GM18499 (cell line): ENCODE results near the gene TIMM13.

Experiments
- ATAC-seq: cut with Tn5 transposase; IDR thresholded peaks from one replicate; pipeline ENCODE4 v1.9.1; 2021; ENCODE audit warnings: moderate number of reproducible peaks; ENCODE audit not compliant: insufficient read depth, unreplicated experiment

Gene TIMM13

DNA sequence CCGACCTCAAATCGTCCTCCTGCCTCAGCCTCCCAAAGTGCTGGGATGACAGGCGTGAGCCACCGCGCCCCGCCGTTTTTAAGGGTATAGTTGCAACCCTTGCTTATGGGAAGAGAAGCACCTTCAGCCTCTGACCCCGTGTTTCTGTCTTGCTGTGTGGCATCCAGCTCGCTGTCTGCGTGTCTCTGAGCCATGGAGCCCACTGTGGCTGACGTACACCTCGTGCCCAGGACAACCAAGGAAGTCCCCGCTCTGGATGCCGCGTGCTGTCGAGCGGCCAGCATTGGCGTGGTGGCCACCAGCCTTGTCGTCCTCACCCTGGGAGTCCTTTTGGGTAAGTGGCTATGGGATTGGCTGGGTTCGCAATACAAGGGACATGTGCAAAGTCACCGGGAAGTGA, 37.8 kb downstream of the TIMM13 start:
- ATAC-seq: no peak

DNA sequence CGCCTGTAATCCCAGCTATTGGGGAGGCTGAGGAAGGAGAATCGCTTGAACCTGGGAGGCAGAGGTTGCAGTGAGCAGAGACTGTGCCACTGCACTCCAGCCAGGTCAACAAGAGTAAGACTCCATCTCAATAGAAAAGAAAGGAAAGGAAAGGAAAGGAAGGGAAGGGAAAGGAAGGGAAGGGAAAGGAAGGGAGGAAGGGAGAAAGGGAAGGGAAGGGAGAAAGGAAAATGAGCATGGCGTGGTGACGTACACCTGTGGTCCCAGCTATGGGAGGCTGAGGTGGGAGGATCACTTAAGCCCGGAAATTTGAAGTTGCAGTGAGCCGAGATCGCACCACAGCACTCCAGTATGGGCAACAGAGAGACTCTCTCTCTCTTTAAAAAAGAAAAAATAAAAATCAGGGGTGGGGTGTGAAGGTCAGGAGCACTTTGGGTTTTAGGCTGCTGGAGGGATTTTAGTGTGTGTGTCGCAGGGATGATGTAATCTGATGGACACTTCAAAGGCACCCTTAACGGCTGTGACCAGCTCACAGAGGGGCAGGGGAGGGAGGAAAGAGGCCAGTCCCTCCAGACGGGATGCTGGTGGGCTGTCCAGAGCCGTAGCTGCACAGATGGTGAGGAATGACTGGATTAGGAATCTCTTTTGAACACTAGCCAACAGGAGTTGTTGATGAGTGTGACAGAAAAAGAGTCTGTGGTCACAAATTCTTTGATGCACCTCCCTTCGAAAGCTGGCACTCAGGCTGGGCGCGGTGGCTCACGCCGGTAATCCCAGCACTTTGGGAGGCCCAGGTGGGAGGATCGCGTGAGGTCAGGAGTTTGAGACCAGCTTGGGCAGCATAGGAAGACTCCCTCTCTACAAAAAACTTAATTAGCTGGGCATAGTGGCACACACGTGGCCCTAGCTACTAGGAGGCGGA, 39.8 kb downstream of the TIMM13 start:
- no peak for ATAC-seq

DNA sequence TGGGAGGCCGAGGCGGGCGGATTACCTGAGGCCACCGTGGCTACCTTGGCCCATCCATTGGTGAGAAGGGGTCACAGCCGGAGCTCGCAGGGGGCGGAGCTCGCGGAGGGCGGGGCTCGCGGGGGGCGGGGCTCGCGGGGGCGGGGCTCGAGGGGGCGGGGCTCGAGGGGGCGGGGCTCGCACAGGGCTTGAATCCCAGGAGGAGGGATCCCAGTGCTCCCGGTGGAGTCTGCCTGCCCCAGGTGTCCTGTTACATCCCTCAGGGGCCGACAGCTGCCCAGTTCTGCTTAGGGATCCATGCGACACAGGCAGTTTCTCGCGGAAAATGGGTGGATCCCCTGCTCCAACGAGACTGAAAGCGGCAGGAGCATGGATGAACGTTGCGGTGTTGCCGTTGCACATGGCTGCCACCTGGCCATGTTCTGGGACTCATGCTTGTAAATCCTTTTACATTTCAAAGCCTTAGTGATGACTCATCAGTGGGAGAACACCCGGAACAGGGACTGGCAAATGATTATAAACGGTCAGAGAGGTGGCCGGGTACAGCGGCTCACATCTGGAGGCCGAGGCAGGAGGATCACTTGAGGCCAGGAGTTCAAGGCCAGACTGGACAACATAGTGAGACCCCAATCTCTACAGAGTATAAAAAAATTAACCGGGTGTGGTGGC, 42.2 kb downstream of the TIMM13 start:
- ATAC-seq: no peak

DNA sequence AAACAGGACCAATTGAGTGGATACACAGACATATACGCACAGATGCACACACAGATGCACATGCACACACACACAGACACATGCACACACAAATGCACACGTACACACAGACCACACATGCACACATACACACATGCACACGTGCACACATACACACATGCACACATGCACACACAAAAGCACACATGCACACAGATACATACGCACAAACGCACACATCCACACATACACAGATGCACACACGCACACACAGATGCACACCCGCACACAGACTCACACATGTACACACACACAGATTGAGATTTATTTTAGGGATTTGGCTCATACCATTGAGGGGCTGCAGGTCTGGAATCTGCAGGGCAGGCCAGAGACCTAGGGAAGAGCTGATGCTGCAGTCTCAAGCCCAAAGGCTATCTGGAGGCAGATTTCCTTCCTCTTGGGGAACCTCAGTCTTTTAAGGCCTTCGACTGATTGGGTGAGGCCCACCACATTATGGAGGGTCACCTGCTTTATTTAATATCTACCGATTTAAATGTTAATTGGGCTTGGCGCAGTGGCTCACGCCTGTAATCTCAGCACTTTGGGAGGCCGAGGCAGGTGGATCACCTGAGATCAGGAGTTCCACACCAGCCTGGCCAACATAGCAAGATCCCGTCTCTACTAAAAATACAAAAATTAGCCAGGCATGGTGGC, 44.7 kb downstream of the TIMM13 start:
- no peak for ATAC-seq

DNA sequence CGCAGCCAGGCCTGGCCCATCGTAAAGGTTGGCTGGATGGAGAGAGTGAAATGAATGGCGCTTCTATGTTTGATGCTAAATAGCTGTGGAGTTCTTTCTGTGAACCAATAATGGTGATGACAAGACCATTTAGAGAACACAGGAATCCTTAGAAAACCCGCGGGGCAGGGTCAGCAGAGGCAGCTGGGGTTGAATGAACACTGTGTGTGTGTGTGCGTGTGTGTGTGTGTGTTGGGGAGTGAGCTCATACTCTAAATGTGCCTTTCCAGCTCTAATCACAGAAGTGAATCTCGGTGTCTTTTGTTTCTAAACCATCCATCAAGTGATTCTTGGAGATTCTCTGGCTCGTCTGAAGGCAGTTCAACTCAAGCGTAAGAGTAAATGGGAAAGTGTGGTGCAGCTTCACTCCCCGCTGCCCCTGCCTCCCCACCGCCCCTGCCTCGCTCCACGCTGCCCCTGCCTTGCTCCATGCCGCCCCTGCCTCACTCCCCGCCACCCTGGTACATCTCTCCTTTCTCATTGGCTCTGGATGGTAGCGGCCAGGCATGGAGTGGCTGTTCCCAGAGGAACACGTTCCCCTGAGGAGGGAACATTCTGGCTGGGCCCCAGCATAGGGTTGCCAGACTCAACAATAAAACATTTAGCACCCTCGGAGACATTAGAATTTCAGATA, 46.1 kb downstream of the TIMM13 start:
- ATAC-seq: no peak

DNA sequence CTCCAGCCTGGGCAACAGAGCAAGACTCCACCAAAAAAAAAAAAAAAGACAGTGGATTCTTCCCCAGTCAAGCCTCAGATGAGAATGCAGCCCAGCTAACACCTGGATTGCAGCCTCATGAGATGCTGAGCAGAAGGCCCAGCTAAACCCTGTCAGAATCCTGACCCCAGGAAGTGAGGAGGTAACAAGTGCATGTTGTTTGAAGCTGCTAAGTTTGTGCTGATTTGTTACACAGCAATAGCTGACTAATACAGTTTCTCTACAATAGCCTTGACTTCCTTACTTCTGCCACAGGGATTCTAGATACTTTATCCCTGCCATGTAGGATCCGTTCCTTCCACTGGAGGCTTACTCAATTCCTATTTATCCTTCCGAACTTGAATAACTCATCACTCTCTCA, 46.8 kb downstream of the TIMM13 start:
- ATAC-seq: no peak

DNA sequence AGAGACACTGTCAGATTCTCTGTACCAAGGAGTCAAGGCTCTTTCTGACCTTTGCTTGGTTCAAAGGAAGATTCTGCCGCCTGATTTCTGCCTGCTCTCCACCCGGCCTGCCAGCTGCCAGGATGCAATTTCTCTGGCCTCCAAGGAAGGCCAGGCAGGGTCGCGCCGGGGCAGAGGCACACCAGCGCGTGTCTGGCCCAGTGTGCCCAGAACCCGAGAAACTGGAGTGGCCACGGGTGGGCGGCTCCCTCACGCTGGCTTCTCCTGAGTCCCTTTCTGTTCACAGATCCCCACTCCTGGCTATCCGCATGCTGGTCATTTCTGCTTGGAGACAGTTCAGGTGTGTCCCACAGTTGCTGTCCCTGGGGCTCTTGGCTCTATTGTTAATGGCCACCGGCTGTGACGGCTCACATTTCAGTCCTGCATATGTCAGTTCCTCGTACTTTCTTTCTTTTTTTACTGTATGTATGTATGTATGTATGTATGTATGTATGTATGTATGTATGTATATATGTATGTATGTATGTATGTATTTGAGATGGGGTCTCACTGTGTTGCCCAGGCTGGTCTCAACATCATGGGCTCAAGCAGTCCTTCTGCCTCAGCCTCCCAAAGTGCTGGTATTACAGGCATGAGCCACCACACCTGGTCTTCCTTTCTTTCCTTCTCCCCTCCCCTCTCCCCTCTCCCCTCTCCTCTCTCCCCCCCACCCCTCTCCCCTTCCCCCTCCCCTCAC, 50.4 kb downstream of the TIMM13 start:
- no peak for ATAC-seq
